Pulmonary artery endothelial cell (primary cell): ENCODE data around the gene MAS1L. TPM values are rescaled to one million over a fixed set of nuclear protein-coding genes. Genes with fewer than 3 reads are reported as not detected.

ENCODE experiments used
- DNase-seq: peaks from one replicate; pipeline ENCODE4 v3.0.0-alpha.2; 2011; ENCODE audit warnings: low read depth, low spot score
- total RNA-seq: library from RNA; depleted of rRNA; stranded (reverse); fragments of >200 nt; gene quantifications from 2 replicates; pipeline ENCODE4 v1.2.3, GENCODE V29; 2014

MAS1L gene, protein sequence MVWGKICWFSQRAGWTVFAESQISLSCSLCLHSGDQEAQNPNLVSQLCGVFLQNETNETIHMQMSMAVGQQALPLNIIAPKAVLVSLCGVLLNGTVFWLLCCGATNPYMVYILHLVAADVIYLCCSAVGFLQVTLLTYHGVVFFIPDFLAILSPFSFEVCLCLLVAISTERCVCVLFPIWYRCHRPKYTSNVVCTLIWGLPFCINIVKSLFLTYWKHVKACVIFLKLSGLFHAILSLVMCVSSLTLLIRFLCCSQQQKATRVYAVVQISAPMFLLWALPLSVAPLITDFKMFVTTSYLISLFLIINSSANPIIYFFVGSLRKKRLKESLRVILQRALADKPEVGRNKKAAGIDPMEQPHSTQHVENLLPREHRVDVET
- total RNA-seq: not detected in 2 replicates

DNA sequence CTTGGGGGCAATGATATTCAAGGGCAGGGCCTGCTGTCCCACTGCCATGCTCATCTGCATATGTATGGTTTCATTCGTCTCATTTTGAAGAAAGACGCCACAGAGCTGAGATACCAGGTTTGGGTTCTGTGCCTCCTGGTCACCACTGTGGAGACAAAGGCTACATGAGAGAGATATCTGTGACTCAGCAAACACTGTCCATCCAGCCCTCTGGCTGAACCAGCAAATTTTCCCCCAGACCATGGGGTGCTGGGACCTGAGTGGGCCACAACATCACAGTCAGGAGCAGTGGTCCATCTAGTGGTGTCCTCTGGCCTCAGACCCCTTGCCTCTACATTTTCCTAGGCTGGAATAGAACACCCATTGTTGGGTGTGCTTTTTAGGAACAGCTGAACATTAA, at the start of gene MAS1L:
Gene MAS1L, minus strand, starts transcription at position 297 of the 400 bp plus-strand sequence. Its CDS starts 54 bp downstream, at position 243.
- DNase-seq: no peak

GRCh38 chr6:29532320-29532951, 44.7 kb upstream of the MAS1L start:
- no peak for DNase-seq

- DNase-seq: no peak
These were observed 43.9 kb upstream of the MAS1L start for GRCh38 chr6:29531668-29532067.

- DNase-seq: no peak
These were observed 43.0 kb upstream of the MAS1L start for GRCh38 chr6:29530671-29531310.

GRCh38 chr6:29529956-29530355, 42.2 kb upstream of the MAS1L start:
- DNase-seq: no peak

GRCh38 chr6:29528988-29529560, 41.3 kb upstream of the MAS1L start:
- DNase-seq: no peak

DNA sequence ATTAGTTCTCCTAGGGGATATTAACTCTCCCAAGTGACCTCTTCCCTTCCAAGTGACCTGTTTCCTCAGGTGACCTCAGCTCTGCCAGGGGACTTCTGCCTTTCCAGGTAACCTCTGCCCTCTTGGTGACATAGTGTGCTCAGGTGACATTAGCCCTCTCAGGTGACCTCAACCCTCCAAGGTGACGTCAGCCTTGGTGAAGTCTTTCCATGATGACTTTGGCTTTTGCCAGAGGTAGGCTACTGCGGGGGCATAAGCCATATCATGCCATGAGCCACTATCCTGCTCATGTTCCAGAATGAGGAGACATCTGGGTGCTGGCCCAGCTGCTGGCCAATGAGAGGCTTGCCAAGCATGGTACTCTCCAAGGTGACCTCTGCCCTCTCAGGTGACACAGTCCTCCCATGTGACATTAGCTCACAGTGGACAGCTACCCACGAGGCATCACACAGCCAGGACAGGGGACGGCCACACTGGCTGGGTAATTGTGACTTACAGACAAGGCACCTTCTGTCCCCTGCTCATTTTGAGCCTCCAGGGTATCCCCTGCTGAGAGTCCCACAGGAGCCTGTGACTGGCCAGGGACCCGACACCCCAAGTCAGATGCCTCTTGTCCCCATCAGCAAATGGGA, 40.7 kb upstream of the MAS1L start:
- no peak for DNase-seq

DNA sequence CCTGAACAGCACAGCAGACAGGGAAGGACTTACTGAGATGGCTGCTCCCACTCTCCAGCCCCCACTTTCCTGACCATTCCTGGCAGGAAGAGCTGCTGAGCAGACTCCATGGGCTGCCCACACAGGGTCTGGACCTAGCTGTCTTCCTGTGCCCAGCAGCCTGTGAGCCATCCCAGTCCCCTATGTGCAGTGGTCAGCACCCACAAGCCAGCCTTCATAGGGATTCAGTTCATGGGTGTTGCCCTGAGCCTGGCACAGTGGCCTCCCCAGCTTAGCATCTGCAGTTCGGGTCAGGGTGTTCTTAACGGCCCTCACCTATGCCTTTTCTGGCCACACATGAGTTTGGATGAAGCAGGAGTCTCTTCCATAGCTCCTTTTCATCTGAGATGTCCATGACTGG, 39.8 kb upstream of the MAS1L start:
- DNase-seq: no peak

DNA sequence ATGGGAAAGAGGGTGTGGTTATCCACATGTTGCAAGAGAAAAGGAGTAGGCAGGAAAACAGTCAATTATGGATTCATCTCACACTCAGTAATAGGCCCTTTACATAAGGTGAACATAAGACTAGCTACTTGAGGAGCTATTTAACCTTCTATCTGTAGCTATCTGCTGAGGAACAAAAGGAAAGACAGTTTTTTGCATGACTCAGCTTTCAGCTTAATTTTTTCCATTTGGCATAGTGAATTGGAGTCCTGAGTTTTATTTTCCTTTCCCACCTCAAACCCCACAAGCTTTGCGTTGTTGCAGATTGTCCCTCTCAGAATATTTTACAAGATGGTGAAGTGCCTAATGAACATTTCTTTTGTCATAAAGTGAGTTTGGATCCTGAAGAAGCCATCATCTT, 39.4 kb upstream of the MAS1L start:
- no peak for DNase-seq

DNA sequence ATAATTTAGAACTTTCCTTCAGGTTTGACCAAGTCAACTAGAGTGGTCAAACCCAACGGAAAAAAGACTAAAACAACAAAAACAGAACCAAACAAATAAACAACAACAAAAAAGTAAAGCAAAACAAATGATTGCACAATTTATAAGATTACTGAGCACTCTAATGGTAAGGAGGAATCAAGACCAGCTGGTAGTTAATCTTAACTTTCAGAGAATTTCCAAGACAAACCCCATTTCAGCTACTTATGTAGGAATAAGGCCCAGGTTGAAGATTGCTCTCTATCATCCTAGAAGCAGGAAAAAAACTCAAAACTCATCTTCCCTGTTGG, 37.5 kb upstream of the MAS1L start:
- no peak for DNase-seq

DNA sequence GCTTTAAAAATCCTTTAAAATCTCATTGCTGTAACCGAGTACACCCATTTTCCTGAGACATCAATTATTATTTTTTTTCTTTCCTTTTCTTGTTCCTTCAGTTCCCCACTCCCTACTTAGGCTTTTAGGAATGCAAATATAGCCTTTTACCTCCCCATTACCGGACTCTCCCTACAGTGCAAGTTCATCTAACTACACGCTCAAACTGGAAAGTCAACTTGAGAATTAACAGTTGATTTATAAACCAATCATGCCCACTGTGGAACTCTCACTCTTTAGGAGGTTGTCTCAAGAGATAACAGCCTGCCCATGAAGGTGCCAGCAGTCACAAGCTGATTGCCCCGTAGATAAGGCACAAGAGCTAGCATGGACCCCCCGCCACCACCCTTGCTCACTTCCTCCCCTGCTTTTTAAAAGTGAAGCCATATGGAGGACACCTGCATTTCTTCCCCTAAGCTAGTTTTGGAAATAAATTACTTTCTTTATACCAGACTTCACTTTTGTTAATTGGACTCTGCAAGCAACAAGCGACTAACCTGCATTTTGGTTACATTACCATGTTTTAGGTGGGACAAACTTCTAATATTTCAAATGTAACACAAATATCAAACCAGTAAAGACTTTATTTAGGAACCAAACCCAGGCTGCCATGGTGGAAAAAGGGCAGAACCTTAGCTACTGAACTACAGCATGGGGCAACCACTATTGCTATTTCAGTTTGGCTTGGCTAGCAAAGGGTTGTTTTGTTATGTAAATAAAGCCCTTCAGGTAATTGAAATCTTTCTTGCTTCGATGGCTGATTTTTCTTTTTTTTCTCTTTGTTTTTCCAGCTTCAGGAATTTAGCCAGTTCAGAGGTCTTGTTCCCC, 36.9 kb upstream of the MAS1L start:
- DNase-seq: no peak

DNA sequence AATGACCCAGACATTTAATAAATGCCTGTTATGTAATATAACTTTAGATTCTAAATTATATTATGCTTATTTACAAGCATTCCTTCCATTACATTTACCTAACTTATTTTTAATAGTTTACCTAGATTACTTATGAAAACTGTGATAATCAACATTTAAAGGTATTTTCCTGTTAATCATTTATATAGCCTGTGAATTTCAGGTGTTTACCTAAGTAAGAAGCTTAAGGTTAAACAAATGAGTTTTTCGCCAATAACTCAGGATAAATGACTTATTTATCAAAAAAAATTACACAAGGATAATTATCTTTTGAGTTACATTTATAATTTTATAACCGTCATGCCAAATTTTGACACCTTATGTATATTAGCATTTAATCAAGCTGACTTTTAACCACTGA, 36.3 kb upstream of the MAS1L start:
- DNase-seq: no peak

GRCh38 chr6:29522227-29522626, 34.5 kb upstream of the MAS1L start:
- DNase-seq: no peak

DNA sequence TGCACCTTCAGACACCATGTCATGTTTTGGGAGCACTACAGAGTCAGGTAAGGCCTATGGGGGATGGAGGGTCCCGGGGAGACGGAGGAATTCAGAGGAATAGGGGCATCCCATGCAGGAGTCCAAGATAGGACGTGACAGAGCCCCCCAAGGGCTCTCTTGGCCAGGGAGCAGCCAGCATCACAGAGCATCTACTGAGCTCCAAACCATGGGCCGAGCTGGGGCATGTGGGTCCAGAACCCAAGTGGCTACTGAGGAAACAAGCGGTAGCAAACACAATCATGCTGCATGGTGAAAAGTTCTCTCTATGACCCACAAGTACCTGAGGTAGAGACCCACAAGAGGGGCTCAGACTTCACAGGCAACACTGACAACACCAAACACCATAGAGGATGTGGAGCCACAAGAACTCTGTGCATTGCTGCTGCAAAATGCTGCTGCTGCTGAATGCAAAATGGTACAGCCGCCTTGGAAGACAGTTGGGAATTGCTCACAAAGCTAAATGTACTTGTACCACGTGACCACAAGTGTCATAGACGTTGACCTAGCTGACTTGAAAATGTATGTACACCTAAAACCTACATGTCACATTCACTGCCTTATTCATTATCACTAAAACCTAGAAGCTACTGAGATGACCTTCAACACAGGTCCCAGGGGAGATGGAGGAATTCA, 33.4 kb upstream of the MAS1L start:
- DNase-seq: no peak

GRCh38 chr6:29520232-29520631, 32.5 kb upstream of the MAS1L start:
- DNase-seq: no peak

DNA sequence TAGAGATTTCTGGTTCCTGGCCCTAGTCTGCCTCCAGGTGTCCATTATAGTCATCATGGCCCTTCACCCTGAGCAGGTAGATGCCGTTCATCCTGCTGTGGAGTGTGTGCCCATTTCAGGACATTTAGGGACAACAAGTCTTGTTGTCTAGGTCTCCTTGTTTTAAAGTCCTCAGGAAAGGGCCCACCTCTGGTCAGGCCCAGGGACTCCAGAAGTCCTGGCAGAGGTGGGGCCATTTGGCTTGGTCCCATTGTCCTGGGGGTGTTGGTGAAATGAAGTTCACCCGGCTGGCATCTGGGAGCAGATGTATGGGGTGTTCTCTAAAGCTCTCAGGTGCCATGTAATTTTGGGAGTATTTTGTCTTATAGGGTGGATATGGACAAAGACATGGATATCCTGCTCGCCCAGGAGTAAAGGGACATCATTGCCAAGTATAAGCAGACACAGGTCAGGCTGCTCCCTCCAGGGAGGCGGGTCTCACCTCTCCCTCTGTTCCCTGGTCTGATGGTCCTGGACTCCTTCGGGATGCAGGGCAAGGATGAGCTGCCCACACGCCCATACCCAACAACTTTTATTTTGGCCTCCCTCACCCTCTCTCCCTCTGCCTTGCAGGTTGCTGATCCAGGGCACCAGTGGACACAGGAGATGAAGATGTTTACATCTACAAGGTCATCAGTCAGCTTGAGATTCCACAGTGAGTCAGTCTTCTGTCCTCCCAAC, 31.7 kb upstream of the MAS1L start:
- DNase-seq: no peak

DNA sequence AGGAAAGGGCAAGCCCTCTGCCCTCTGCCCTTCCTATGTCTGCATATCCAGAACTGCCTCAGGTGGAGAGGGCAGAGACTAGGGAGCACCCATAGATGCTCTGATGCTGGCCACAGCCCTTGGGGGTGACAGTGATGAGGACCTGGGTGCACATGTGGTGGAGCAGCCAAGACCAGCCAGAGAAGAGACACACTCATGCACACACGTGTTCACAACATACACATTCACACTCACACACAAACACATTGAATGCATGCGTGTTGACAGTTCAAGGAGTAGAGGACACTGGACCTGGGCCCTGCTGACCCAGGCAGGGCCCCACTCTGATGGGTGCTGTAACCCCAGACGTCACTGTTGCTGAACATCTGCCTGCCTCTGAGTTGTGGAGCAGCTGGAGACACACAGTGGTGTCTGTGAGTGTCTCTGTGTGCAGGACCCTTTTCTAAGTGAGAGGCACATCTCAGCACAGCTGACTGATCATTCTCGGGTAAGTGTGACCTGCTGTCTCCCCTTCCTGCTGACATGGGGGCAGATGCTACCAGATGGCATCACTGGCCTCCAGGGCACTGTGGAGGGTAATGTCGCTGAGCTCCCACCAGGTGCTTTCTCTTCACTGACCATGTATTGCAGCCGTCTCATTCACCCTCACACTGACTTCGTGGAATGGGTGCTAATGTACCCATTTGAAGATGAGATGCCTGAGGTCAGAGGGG, 30.1 kb upstream of the MAS1L start:
- no peak for DNase-seq

- no peak for DNase-seq
These were observed 29.5 kb upstream of the MAS1L start for GRCh38 chr6:29517245-29517644.

GRCh38 chr6:29516108-29516507, 28.4 kb upstream of the MAS1L start:
- no peak for DNase-seq
